ENCODE data around the gene RUSC2.

The RUSC2 gene

DNA sequence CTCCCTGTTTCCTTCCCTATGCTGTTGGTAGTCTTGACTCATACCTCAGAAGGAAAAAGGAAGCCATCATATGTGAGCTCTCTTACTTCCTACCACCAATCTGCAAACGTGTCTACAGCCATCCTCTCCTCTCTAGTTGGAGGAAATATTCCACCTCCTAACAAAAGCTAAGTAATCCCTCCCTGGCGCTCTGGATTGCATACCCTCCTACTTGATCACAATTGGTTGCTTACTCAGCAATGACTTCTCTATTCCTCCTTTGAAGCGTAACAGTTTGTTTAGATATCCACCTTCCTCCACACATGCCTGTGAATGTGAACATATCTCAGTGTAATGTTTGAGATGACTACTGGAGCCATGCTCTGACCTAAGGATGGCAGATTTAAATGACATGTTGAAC is 18.2 kb downstream of the RUSC2 start:
- ATAC-seq (ENCODE audit: insufficient read depth, low read depth): no peak
- Histone ChIP-seq H4K20me1 (ENCODE audit: insufficient read depth, low read length) (no peaks in the 10 kb centered on the region), H3K36me3 (ENCODE audit: insufficient read depth, low read length) (no peaks in the 10 kb centered on the region), H3K4me2 (ENCODE audit: insufficient read depth, low read length) (no peak overlapping the region), H3K27me3 (ENCODE audit: insufficient read depth, low read length, poor library complexity) (peaks cover 16% of the 10 kb centered on the region), H3K9ac (ENCODE audit: low read depth, low read length) (no peak overlapping the region), H3K27ac (ENCODE audit: low read length) (no peak overlapping the region), H3K4me1 (ENCODE audit: insufficient read depth, low read length) (no peaks in the 10 kb centered on the region), H3K4me3 (ENCODE audit: low read depth in 1 of 2, low read length in 2 of 2) (no peak overlapping the region), H3K9me3 (ENCODE audit: insufficient read depth, low read length, severe bottlenecking) (no peaks in the 10 kb centered on the region), H3K79me2 (ENCODE audit: insufficient read depth, low read length) (no peaks in the 10 kb centered on the region), H2AFZ (ENCODE audit: low read depth, low read length) (no peak overlapping the region)
- TF ChIP-seq CTCF (IDR thresholded peaks at IDR 0.05; ENCODE audit: borderline replicate concordance, extremely low read depth, low read length, poor library complexity, severe bottlenecking) (no peak), EZH2 (IDR thresholded peaks at IDR 0.05; ENCODE audit: borderline replicate concordance, low read depth, low read length, severe bottlenecking) (no peak)
- no peak for DNase-seq

GRCh38 chr9:35510383-35510753 is 20.5 kb downstream of the RUSC2 start:
- ATAC-seq (ENCODE audit: insufficient read depth, low read depth): no peak
- Histone ChIP-seq H3K36me3 (ENCODE audit: insufficient read depth, low read length) (no peaks in the 10 kb centered on the region), H3K79me2 (ENCODE audit: insufficient read depth, low read length) (no peaks in the 10 kb centered on the region), H3K4me1 (ENCODE audit: insufficient read depth, low read length) (no peaks in the 10 kb centered on the region), H3K9me3 (ENCODE audit: insufficient read depth, low read length, severe bottlenecking) (no peaks in the 10 kb centered on the region), H3K27ac (ENCODE audit: low read length) (no peak overlapping the region), H3K27me3 (ENCODE audit: insufficient read depth, low read length, poor library complexity) (peaks cover 19% of the 10 kb centered on the region), H3K9ac (ENCODE audit: low read depth, low read length) (no peak overlapping the region), H3K4me2 (ENCODE audit: insufficient read depth, low read length) (no peak overlapping the region), H4K20me1 (ENCODE audit: insufficient read depth, low read length) (no peaks in the 10 kb centered on the region), H2AFZ (ENCODE audit: low read depth, low read length) (no peak overlapping the region), H3K4me3 (ENCODE audit: low read depth in 1 of 2, low read length in 2 of 2) (no peak overlapping the region)
- DNase-seq: no peak
- no peak for TF ChIP-seq EZH2 (IDR thresholded peaks at IDR 0.05; ENCODE audit: borderline replicate concordance, low read depth, low read length, severe bottlenecking)
- TF ChIP-seq CTCF (IDR thresholded peaks at IDR 0.05; ENCODE audit: borderline replicate concordance, extremely low read depth, low read length, poor library complexity, severe bottlenecking): no peak

GRCh38 chr9:35510754-35511428 is 21.0 kb downstream of the RUSC2 start:
- Histone ChIP-seq H2AFZ (ENCODE audit: low read depth, low read length) (no peak overlapping the region), H3K4me3 (ENCODE audit: low read depth in 1 of 2, low read length in 2 of 2) (no peak overlapping the region)

More at GRCh38 chr9:35510754-35511428, 21.0 kb downstream of the RUSC2 start:
- Histone ChIP-seq H3K4me2 (ENCODE audit: insufficient read depth, low read length) (no peak overlapping the region), H4K20me1 (ENCODE audit: insufficient read depth, low read length) (no peaks in the 10 kb centered on the region), H3K27ac (ENCODE audit: low read length) (no peak overlapping the region), H3K4me1 (ENCODE audit: insufficient read depth, low read length) (no peaks in the 10 kb centered on the region), H3K9me3 (ENCODE audit: insufficient read depth, low read length, severe bottlenecking) (no peaks in the 10 kb centered on the region), H3K36me3 (ENCODE audit: insufficient read depth, low read length) (no peaks in the 10 kb centered on the region), H3K9ac (ENCODE audit: low read depth, low read length) (no peak overlapping the region), H3K79me2 (ENCODE audit: insufficient read depth, low read length) (no peaks in the 10 kb centered on the region), H3K27me3 (ENCODE audit: insufficient read depth, low read length, poor library complexity) (peaks cover 19% of the 10 kb centered on the region)
- no peak for ATAC-seq (ENCODE audit: insufficient read depth, low read depth)
- no peak for TF ChIP-seq EZH2 (IDR thresholded peaks at IDR 0.05; ENCODE audit: borderline replicate concordance, low read depth, low read length, severe bottlenecking)
- peak; percentile 27 for TF ChIP-seq CTCF (IDR thresholded peaks at IDR 0.05; ENCODE audit: borderline replicate concordance, extremely low read depth, low read length, poor library complexity, severe bottlenecking)
- no peak for DNase-seq

All from DND-41 (cell line).